Measurements from ENCODE around the gene PTH1R.

The PTH1R gene

GRCh38 chr3:46939578-46940445 is 62.3 kb downstream of the PTH1R start:
- TF ChIP-seq EGR1 (IDR thresholded peaks at IDR 0.05) (no peak), FOXM1 (IDR thresholded peaks at IDR 0.05; ENCODE audit: borderline replicate concordance, low read depth) (no peak), RAD21 (IDR thresholded peaks at IDR 0.05; ENCODE audit: low read depth) (no peak), CREB1 (IDR thresholded peaks at IDR 0.05; ENCODE audit: low read depth) (no peak), NFIC (IDR thresholded peaks at IDR 0.05) (no peak), USF1 (IDR thresholded peaks at IDR 0.05) (no peak), EP300 (IDR thresholded peaks at IDR 0.05; ENCODE audit: borderline replicate concordance) (no peak), YY1 (IDR thresholded peaks at IDR 0.05; ENCODE audit: low read depth) (no peak), TEAD4 (IDR thresholded peaks at IDR 0.05) (no peak), MAX (IDR thresholded peaks at IDR 0.05) (no peak), TCF12 (IDR thresholded peaks at IDR 0.05; ENCODE audit: low read depth) (no peak), ZBTB7A (IDR thresholded peaks at IDR 0.05; ENCODE audit: low read depth) (no peak), REST (IDR thresholded peaks at IDR 0.05; ENCODE audit: low read depth) (no peak), TAF1 (IDR thresholded peaks at IDR 0.05; ENCODE audit: low read depth) (no peak), CEBPB (IDR thresholded peaks at IDR 0.05) (no peak)

- TF ChIP-seq TCF12 (IDR thresholded peaks at IDR 0.05; ENCODE audit: low read depth) (no peak), REST (IDR thresholded peaks at IDR 0.05; ENCODE audit: low read depth) (no peak), ZBTB7A (IDR thresholded peaks at IDR 0.05; ENCODE audit: low read depth) (no peak)
These were observed 64.6 kb downstream of the PTH1R start for GRCh38 chr3:46942076-46942475.

GRCh38 chr3:46942481-46943236 is 65.1 kb downstream of the PTH1R start:
- TF ChIP-seq RAD21 (IDR thresholded peaks at IDR 0.05; ENCODE audit: low read depth): no peak

GRCh38 chr3:46943237-46944187 is 66.0 kb downstream of the PTH1R start:
- TF ChIP-seq TEAD4 (IDR thresholded peaks at IDR 0.05) (no peak), EGR1 (IDR thresholded peaks at IDR 0.05) (no peak), YY1 (IDR thresholded peaks at IDR 0.05; ENCODE audit: low read depth) (no peak), NFIC (IDR thresholded peaks at IDR 0.05) (no peak), CREB1 (IDR thresholded peaks at IDR 0.05; ENCODE audit: low read depth) (no peak), TCF12 (IDR thresholded peaks at IDR 0.05; ENCODE audit: low read depth) (no peak), REST (IDR thresholded peaks at IDR 0.05; ENCODE audit: low read depth) (no peak), FOXM1 (IDR thresholded peaks at IDR 0.05; ENCODE audit: borderline replicate concordance, low read depth) (no peak), TAF1 (IDR thresholded peaks at IDR 0.05; ENCODE audit: low read depth) (no peak), RAD21 (IDR thresholded peaks at IDR 0.05; ENCODE audit: low read depth) (no peak), EP300 (IDR thresholded peaks at IDR 0.05; ENCODE audit: borderline replicate concordance) (no peak), MAX (IDR thresholded peaks at IDR 0.05) (no peak)

All from Ishikawa (cell line).